GM12875 (cell line): ENCODE measurements around the gene CENPP.

ENCODE experiments used
- H3K4me3 ChIP-seq: one replicate; pipeline ENCODE4 v1.5.1; 2011; ENCODE audit warnings: low read depth, low read length, control low read depth
- TF ChIP-seq, protein P1 (sequence below): IDR thresholded peaks from 2 replicates; pipeline ENCODE4 v1.5.1; 2011; ENCODE audit warnings: low read depth, mild to moderate bottlenecking, control low read depth, inconsistent platforms, low read length, moderate library complexity, borderline replicate concordance; ENCODE audit not compliant: insufficient read depth

Gene CENPP

DNA sequence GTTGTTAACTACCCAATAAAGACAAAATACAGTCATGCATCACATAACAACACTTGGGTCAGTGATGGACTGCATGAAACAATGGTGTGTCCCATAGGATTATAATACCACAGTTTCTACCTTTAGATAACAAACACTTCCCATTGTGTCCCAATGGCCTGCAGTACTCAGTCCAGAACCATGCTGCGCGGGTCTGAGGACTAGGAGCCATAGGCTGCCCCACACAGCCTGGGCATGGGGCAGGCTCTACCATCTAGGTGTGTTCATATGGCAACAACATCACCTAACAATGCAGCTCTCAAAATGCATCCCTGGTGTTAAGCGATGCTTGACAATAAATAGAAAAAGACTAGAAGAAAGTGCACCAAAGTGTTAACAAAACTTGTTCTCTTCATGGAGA, 337.4 kb downstream of the CENPP start:
- TF ChIP-seq, protein P1, sequence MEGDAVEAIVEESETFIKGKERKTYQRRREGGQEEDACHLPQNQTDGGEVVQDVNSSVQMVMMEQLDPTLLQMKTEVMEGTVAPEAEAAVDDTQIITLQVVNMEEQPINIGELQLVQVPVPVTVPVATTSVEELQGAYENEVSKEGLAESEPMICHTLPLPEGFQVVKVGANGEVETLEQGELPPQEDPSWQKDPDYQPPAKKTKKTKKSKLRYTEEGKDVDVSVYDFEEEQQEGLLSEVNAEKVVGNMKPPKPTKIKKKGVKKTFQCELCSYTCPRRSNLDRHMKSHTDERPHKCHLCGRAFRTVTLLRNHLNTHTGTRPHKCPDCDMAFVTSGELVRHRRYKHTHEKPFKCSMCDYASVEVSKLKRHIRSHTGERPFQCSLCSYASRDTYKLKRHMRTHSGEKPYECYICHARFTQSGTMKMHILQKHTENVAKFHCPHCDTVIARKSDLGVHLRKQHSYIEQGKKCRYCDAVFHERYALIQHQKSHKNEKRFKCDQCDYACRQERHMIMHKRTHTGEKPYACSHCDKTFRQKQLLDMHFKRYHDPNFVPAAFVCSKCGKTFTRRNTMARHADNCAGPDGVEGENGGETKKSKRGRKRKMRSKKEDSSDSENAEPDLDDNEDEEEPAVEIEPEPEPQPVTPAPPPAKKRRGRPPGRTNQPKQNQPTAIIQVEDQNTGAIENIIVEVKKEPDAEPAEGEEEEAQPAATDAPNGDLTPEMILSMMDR, result no peak
- H3K4me3 ChIP-seq, result no peak overlapping the region

DNA sequence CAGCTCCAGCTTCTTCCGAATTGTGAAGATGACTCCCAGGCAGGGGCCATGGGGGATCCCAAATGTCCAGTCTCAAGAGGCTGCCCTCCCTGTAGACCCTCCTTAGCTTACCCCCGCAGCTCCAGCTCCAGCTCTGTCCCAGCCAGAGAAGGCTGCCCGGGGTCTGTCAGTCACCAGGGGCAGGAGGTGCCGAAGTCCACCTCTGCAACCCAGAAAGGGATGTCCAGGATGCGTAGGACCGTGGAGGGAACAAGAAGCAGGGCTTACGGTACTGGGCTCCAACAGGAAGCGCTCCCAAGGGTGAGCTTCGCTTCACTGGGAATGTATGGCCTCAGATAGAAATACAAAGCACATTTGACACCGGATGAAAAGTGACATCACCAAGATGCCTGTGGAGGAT, 338.2 kb downstream of the CENPP start:
- TF ChIP-seq, protein P1, result no peak
- no peak overlapping the region for H3K4me3 ChIP-seq

DNA sequence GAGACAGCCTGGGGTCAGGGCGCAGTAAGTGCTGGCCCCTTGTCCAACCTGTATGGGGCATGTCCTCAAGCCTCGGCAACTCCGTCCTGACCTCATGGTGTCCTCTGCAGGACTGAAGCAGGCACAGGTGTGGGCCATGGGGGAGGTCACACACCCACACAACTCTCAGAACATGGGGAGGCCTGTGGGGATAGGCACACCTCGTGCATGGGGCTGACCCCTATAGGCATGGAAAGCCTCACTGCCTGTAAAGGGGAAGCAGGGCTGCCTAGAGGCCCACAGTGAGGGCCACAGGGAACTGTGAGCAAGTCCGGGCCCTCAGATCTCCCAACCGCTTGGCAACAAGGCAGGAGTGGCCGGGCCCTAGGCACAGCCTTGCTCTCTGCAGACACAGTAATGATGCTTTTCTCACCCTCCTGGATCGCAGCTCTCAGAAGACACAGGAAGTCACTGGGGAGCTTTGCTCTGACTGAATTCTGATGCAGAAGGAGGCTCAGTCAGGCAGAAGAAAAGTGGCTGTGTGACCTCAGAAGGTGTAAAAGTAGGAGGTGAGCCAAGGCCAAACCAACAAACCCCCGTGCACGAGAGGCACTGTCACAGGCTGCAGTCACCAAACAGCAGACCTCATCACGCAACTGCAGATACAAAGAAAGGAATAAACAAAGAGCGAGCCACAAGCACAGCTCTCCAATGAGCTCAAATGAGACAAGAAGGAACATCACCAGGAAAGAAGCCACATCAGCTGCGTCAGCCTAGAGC, 338.8 kb downstream of the CENPP start:
- no peak overlapping the region for H3K4me3 ChIP-seq
- TF ChIP-seq, protein P1, result no peak

DNA sequence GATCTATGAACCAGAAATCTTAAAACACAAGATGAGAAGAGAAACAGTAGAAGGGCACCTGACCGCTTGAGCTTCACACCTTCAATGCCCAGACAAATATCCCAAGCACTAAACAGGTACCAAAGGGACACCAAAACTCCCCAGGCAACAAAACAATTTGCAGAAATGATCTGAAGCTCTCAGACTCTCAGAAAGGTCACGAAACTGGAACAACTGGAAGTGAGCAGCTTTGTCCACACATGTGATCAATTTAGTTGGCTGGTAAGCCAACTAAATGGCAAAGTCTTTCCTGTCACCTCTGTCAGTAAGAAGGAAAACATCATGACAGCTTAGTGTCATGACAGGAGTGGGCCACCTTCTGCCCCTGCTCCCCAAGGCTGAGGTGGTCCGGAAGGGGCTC, 340.1 kb downstream of the CENPP start:
- TF ChIP-seq, protein P1, result no peak
- H3K4me3 ChIP-seq, result no peak overlapping the region

DNA sequence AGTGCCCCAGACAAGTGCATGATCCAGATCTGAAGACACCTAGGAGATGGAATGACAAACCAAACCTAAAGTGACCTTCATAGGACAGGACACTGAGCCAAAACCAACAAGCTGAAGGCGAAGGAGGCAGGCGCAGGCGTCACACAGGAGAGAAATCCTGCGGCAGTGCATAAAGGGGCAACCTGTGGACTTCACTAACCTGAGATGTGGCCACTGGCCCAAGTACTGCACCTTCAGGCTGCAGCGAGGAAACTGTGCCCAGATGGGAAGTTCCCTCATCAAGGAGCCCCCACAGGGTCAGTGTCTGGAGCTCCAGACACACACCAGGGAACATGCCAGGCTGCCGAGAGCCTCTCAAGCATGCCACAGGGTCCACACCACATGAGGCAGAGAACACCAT, 340.5 kb downstream of the CENPP start:
- H3K4me3 ChIP-seq, result no peak overlapping the region
- TF ChIP-seq, protein P1, result no peak

DNA sequence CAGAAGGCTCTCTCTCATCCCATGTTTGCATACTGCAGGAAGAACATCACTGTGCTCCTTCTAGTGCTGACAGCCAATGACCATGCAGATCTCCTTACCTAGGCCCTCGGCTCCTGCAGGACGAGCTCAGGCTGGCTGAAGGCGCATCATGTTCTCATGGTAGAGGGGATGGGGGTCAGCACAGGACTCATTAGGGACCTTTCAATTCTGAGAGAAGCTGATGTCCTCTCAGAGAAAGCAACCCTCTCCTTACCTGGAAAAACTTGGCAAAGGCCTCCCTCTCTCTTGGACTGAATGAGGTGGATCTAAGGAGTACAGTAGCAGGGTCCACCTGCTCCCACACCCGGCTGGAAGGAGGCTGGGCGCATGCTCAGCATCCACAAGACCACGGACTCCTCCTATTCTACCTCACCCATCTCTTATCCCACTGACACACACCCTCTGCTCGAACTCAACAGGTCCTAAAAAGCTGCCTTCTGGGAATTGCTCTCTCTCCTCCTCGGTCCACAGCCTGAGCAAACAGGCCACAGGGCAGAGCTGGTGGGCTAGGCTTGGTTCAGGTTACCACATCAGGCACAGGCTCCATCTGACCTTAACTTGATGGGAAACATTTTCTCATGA, 341.3 kb downstream of the CENPP start:
- no peak overlapping the region for H3K4me3 ChIP-seq
- TF ChIP-seq, protein P1, result no peak
